Measurements from ENCODE around the gene KRTCAP2. TPM values are rescaled to one million over a fixed set of nuclear protein-coding genes. Genes with fewer than 3 reads are reported as not detected.

Gene KRTCAP2
- polyA plus RNA-seq, 1 of the 3 experiments (the other 2 are of a cell fraction): 238 TPM

GRCh38 chr1:155130272-155131006 is 42.7 kb downstream of the KRTCAP2 start:
- Histone ChIP-seq H2AFZ (ENCODE audit: low read depth) (no peak overlapping the region), H3K27ac (ENCODE audit: low read depth in 2 of 2, low read length in 1 of 2) (peak overlapping the region; percentile 14 to 77; a peak in 3 of 4 replicates), H3F3A (replicated peaks; ENCODE audit: insufficient read depth) (peaks cover 20% of the 10 kb centered on the region), H3K4me3 (ENCODE audit: low read depth in 2 of 2, low read length in 1 of 2) (peak overlapping the region; percentile 25 to 67; a peak in 3 of 4 replicates), H3K9me3 (no peaks in the 10 kb centered on the region), H3K27me3 (ENCODE audit: insufficient read depth) (no peaks in the 10 kb centered on the region), H3K4me2 (peak overlapping the region; percentile 98), H3K9me2 (no peaks in the 10 kb centered on the region), H4K20me1 (ENCODE audit: insufficient read depth) (no peaks in the 10 kb centered on the region), H3K36me3 (replicated peaks in 1 of 2; ENCODE audit: control insufficient read depth in 1 of 2, insufficient read depth in 2 of 2, low read length in 1 of 2) (peaks cover 5 to 23% of the 10 kb centered on the region in 2 experiments), H3K79me2 (ENCODE audit: insufficient read depth) (no peaks in the 10 kb centered on the region), H3K4me1 (ENCODE audit: control insufficient read depth in 1 of 2, insufficient read depth in 2 of 2, low read depth in 1 of 2, low read length in 1 of 2) (peaks cover 19 to 50% of the 10 kb centered on the region in 2 experiments), H3K9ac (peak overlapping the region; percentile 27; the same call in 1 of the 2 replicates)
- TF ChIP-seq POLR2AphosphoS5 (IDR thresholded peaks at IDR 0.05; ENCODE audit: low read depth, low read length) (no peak), EZH2phosphoT487 (IDR thresholded peaks at IDR 0.05; ENCODE audit: borderline replicate concordance, low read depth) (no peak), SMC3 (IDR thresholded peaks at IDR 0.05; ENCODE audit: low read depth, low read length) (no peak), USF2 (IDR thresholded peaks at IDR 0.05; ENCODE audit: borderline replicate concordance, low read depth, low read length) (no peak), MAX (IDR thresholded peaks at IDR 0.05; ENCODE audit: low read depth) (no peak), REST (IDR thresholded peaks at IDR 0.05; ENCODE audit: low read depth, low read length) (no peak), FOXJ3 (CRISPR knock-in tag; IDR thresholded peaks at IDR 0.05) (no peak), PBX3 (IDR thresholded peaks at IDR 0.05) (no peak), NRF1 (IDR thresholded peaks at IDR 0.05; ENCODE audit: low read depth, low read length) (no peak), NFIC (IDR thresholded peaks at IDR 0.05; ENCODE audit: borderline replicate concordance) (no peak), ELF1 (IDR thresholded peaks at IDR 0.05) (no peak), RCOR1 (IDR thresholded peaks at IDR 0.05; ENCODE audit: low read length) (no peak), GATA2 (CRISPR knock-in tag; IDR thresholded peaks at IDR 0.05) (no peak), IRF3 (IDR thresholded peaks at IDR 0.05; ENCODE audit: low read depth, low read length) (no peak), RFX5 (IDR thresholded peaks at IDR 0.05; ENCODE audit: low read length) (no peak), JUND (IDR thresholded peaks at IDR 0.05) (no peak), FOSL2 (IDR thresholded peaks at IDR 0.05; ENCODE audit: borderline replicate concordance, low read depth) (no peak), SIN3A (IDR thresholded peaks at IDR 0.05; ENCODE audit: borderline replicate concordance, low read depth, low read length) (no peak), CTCF (IDR thresholded peaks at IDR 0.05) (no peak), EP300 (IDR thresholded peaks at IDR 0.05; ENCODE audit: borderline replicate concordance in 1 of 2, low read depth in 1 of 2, low read length in 1 of 2) (no peak)
- ChIA-PET POLR2A (interaction anchor here (0.6 to 1.0 kb wide), 2 partner anchors 26 to 37 kb away, joined by 3 read pairs; no protein-coding TSS in a partner anchor), CTCF (interaction anchor here (0.8 to 9.7 kb wide), 11 partner anchors 14 to 570 kb away, joined by 3 to 67 read pairs (median 5); partner anchors contain the start of gene KRTCAP2)
- DNase-seq: no peak
- 65% methylated on average over 6 of the region's 6 CpGs for WGBS (ENCODE audit: low lambda C conversion rate)
